GM12875 (cell line): ENCODE data around the gene B4GALT7.

Source experiments
- H3K4me3 ChIP-seq: one replicate; pipeline ENCODE4 v1.5.1; 2011; ENCODE audit warnings: low read depth, low read length, control low read depth
- CTCF ChIP-seq: IDR thresholded peaks from 2 replicates; pipeline ENCODE4 v1.5.1; 2011; ENCODE audit warnings: low read depth, mild to moderate bottlenecking, control low read depth, inconsistent platforms, low read length, moderate library complexity, borderline replicate concordance; ENCODE audit not compliant: insufficient read depth

B4GALT7 gene

GRCh38 chr5:177605078-177605477 is 5.1 kb downstream of the B4GALT7 start:
- H3K4me3 ChIP-seq: no peak overlapping the region
- no peak for TF ChIP-seq CTCF

GRCh38 chr5:177605667-177606066 is 5.7 kb downstream of the B4GALT7 start:
- no peak for TF ChIP-seq CTCF
- no peak overlapping the region for H3K4me3 ChIP-seq

DNA sequence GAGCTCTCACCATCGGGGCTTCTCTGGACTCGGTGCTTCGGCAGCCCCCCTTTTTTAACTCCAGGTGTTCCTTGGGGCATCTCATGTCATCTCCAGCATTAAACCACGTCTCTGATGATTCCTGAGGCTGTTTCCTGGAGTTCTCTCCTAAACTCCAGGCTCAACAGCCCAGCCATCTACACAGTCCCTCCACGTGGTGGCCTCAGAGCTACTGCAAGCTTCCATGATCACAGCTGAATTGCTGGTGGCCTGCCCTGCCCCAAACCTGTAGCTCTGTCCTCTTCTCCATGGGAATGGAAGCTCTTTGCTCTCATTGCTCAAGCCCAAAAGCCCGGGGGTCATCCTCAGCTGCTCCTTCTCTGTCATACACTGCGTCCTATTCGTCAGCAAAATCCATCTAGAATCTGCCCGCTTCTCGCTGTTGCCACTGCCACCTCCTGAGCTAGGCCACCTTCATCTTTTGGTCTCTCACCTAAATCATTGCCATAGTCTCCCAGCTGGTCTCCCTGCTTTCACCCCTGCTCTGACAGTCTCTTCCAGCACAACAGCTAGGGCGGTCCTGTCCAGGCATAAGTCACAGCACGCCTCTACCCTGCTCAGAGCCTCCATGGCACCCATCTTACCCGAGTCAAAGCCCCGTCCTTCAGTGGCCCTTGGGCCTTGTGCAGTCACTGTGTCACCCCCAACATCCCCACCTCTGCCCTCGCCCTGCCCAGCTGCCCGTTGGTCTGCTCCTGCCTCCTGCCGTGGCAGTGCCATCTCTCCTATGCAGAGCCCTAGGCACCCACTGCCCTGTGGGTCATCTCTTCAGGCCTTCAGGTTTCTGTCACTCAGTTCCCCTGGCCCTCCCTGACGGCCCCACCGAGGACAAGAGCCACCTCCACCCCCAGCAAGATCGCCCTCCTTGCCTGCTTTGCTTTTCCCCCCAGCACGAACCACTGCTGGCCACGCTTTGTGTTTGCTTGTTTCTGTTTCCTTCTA is 6.4 kb downstream of the B4GALT7 start:
- TF ChIP-seq CTCF: no peak

GRCh38 chr5:177607115-177607451 is 7.2 kb downstream of the B4GALT7 start:
- TF ChIP-seq CTCF: no peak
- no peak overlapping the region for H3K4me3 ChIP-seq

More for the DNA sequence above, 6.4 kb downstream of the B4GALT7 start:
- no peak overlapping the region for H3K4me3 ChIP-seq

- H3K4me3 ChIP-seq: no peak overlapping the region
- TF ChIP-seq CTCF: peak; percentile 85
Observed at GRCh38 chr5:177607452-177608192, 7.7 kb downstream of the B4GALT7 start.

DNA sequence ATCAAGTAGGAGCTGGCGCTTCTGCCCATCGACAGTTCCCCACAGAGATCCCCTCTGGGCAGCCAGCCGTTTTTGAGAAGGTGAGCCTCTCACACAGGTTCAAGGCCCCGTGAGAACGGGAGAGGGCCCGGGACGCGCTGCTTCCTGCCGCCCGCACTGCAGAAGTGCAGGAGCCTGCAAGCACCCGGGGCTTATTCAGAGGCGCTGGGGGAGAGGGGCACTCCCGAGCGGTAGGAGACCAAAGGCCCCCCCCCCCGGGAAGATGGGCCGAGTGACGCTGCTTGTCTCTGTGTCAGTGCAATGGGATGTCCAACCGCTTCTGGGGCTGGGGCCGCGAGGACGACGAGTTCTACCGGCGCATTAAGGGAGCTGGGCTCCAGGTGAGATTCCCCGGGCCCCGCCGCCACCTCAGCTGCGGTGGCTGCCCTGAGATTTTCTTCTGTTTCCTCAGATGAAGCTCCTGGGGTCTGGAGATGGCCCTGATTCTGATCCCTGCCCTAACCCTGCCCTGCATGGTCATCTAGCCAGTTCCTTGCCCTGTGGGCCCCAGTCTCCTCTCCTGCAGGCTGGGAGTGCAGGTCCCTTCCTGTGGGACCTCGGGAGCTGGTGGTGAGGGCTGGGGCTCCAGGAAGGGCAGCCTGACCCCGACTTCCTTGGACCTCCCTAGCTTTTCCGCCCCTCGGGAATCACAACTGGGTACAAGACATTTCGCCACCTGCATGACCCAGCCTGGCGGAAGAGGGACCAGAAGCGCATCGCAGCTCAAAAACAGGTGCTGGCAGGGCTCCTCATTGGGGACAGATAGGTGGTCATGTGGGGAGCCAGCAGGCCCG is 8.5 kb downstream of the B4GALT7 start:
- TF ChIP-seq CTCF: no peak
- H3K4me3 ChIP-seq: no peak overlapping the region
